Breast epithelium (tissue), 4 donors: ENCODE measurements around the gene CLDN9. TPM values are rescaled to one million over a fixed set of nuclear protein-coding genes. Genes with fewer than 3 reads are reported as not detected.
A peak's percentile ranks its signal among the peaks of the same experiment; 100 is the strongest.

Experiments
- DNase-seq, 2 donors: peaks; one replicate each; pipeline ENCODE4 v3.0.0-alpha.2; 2019; ENCODE audit warnings: low spot score in 2 of 2
- H3K27ac ChIP-seq, 2 donors: fragments of 200-600 bp; sonication (generic) in 1 of 2; one replicate each; pipeline ENCODE4 v1.5.1; 2016 to 2019; ENCODE audit warnings: mild to moderate bottlenecking in 1 of 2
- H3K27me3 ChIP-seq, 2 donors: fragments of 200-600 bp; sonication (generic) in 1 of 2; one replicate each; pipeline versions ENCODE4 v1.5.1 to v1.6.0; 2017 to 2019; ENCODE audit warnings: control low read depth in 1 of 2, mild to moderate bottlenecking in 1 of 2
- H3K36me3 ChIP-seq: fragments of 200-600 bp; one replicate; pipeline ENCODE4 v1.5.1; 2019
- H3K4me1 ChIP-seq, 2 donors: fragments of 200-600 bp; sonication (generic); one replicate each; pipeline ENCODE4 v1.5.1; 2016 to 2019; ENCODE audit warnings: control low read depth in 1 of 2
- H3K4me3 ChIP-seq, 3 donors: fragments of 200-600 bp; sonication (generic); 1 replicate in 2 of 3; 2 replicates in 1 of 3; pipeline ENCODE4 v1.5.1; 2016 to 2019; ENCODE audit warnings: mild to moderate bottlenecking in 3 of 3, moderate library complexity in 2 of 3
- H3K9me3 ChIP-seq, 2 donors: fragments of 200-600 bp; sonication (generic) in 1 of 2; one replicate each; pipeline ENCODE4 v1.5.1; 2016 to 2019; ENCODE audit warnings: control low read depth in 1 of 2
- POLR2A ChIP-seq: fragments of 450-650 bp; IDR thresholded peaks from one replicate; pipeline ENCODE4 v1.6.1; 2016; ENCODE audit warnings: antibody characterized with exemption, mild to moderate bottlenecking, moderate library complexity
- POLR2AphosphoS5 ChIP-seq, 3 donors: sonication (generic); formaldehyde crosslinking; IDR thresholded peaks; one replicate each; pipeline ENCODE4 v1.6.1; 2017; ENCODE audit warnings: antibody characterized with exemption in 3 of 3
- intact Hi-C: fragments of 100-400 bp; cut with DNase I; formaldehyde crosslinking; loops from one replicate; pipeline ENCODE4 v1.15.1; 2023; ENCODE audit warnings: low total_unique reads
- total RNA-seq, 3 donors: library from RNA; depleted of rRNA; stranded (reverse); fragments of >200 nt; gene quantifications; one replicate each; pipeline ENCODE4 v1.1.0, GENCODE V29; 2016
- TF ChIP-seq, protein P1 (sequence below), 3 donors: fragments of 450-650 bp; IDR thresholded peaks; one replicate each; pipeline ENCODE4 v1.5.1; 2016 to 2017; ENCODE audit warnings: antibody characterized with exemption in 3 of 3, mild to moderate bottlenecking in 3 of 3, moderate library complexity in 3 of 3

The CLDN9 gene, protein sequence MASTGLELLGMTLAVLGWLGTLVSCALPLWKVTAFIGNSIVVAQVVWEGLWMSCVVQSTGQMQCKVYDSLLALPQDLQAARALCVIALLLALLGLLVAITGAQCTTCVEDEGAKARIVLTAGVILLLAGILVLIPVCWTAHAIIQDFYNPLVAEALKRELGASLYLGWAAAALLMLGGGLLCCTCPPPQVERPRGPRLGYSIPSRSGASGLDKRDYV
- total RNA-seq, result under 1 TPM in 1 of 3 donors, not detected in 2; 0.15 TPM

DNA sequence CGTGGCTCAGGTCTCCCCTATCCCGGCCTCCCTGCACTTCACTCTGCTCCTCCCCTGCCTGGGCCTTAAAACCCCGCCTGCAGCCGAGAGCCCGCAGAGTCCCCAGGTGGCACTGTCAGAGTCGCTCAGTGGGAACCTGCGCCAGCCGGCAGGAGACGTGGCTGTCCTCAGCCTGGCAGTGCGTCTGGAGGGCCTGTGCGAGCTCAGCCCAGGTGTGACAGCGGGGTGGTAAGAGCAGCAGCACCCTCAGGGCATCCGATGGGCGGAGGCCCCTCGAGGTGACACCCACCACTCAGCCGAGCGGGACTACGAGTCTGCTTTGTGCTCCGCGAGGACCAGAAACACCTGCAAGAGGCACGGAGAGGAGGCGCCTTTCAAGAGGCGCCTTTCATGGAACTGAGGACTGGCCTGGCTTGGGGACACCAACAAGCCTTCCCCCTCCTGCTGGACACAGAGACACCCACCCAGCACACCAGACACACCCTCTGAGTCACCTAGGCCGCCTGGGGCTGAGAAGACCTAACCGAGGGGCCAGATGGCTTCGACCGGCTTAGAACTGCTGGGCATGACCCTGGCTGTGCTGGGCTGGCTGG, at the start of gene CLDN9:
CLDN9 (plus strand) TSS at position 96 of the 593 bp plus-strand sequence; CDS start at position 536, 440 bp downstream.
- H3K36me3 ChIP-seq, result no peaks in the 10 kb centered on the region
- H3K27me3 ChIP-seq, result peaks cover under 1 to 36% of the 10 kb centered on the region in 2 donors
- TF ChIP-seq POLR2A (no peak), POLR2AphosphoS5 (IDR thresholded peaks at IDR 0.05) (no peak)
- TF ChIP-seq, protein P1, sequence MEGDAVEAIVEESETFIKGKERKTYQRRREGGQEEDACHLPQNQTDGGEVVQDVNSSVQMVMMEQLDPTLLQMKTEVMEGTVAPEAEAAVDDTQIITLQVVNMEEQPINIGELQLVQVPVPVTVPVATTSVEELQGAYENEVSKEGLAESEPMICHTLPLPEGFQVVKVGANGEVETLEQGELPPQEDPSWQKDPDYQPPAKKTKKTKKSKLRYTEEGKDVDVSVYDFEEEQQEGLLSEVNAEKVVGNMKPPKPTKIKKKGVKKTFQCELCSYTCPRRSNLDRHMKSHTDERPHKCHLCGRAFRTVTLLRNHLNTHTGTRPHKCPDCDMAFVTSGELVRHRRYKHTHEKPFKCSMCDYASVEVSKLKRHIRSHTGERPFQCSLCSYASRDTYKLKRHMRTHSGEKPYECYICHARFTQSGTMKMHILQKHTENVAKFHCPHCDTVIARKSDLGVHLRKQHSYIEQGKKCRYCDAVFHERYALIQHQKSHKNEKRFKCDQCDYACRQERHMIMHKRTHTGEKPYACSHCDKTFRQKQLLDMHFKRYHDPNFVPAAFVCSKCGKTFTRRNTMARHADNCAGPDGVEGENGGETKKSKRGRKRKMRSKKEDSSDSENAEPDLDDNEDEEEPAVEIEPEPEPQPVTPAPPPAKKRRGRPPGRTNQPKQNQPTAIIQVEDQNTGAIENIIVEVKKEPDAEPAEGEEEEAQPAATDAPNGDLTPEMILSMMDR (IDR thresholded peaks at IDR 0.05), result no peak
- intact Hi-C loops, result no loop called here
- no peak within 1 kb of the TSS for H3K27ac ChIP-seq
- peak in 1 of 2 donors; percentile 73 for DNase-seq
- no peaks in the 10 kb centered on the region for H3K4me1 ChIP-seq
- no peak within 1 kb of the TSS for H3K4me3 ChIP-seq
- H3K9me3 ChIP-seq, result no peaks in the 10 kb centered on the region

GRCh38 chr16:2963074-2963722, 49.5 kb upstream of the CLDN9 start:
- H3K4me1 ChIP-seq, result peaks cover 14 to 22% of the 10 kb centered on the region in 2 donors
- H3K36me3 ChIP-seq, result no peaks in the 10 kb centered on the region
- intact Hi-C loops, result no loop called here
- no peak for DNase-seq
- peak overlapping the region in 2 of 3 donors; percentile 39 to 65 for H3K4me3 ChIP-seq
- peaks cover 29 to 68% of the 10 kb centered on the region in 2 donors for H3K27me3 ChIP-seq
- no peak for TF ChIP-seq POLR2A
- TF ChIP-seq, protein P1 (IDR thresholded peaks at IDR 0.05), result no peak
- H3K9me3 ChIP-seq, result no peaks in the 10 kb centered on the region
- H3K27ac ChIP-seq, result no peak overlapping the region

DNA sequence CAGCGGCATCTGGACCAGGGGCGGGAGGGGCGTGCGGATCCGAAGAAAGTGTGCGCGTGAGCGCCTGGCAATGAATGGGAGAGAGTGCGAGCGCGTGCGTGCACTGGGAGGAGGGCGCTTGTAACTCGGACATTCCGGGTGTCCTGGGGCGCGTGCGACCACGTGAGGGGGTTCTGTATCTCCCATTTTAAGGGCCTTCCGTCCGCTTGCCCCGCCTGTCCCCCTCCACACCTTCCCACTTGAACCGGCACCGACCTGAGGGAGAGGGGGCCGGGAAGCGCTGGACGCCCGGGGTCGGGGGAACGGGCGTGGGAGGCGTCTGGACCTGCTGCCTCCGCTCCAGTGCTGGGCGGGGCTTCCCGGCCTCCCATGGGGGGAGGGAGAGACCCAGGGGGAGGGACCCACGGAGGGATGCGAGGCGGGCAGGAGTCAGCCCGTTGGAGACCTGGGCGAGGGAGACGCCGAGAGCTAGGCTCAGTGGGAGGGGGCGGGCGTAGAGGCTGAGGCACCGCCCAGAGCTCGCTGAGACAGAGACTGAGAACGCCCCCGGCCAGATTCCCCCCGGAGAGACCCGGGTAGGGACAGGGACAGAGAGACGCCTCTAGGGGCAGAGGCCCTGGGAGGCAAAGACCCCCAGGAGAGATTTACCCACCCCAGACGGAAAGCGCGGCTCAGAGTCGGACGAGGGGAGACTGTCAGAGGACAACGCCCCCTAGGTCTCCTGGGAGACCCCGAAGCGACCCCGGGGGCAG, 48.8 kb upstream of the CLDN9 start, which contains the start of gene KREMEN2:
KREMEN2 (plus strand) TSS at position 553 of the 752 bp plus-strand sequence. CDS start 246 bp downstream, outside the sequence.
- H3K27me3 ChIP-seq, result peaks cover 29 to 68% of the 10 kb centered on the region in 2 donors
- intact Hi-C loops, result no loop called here

GRCh38 chr16:2964475-2965336, 48.0 kb upstream of the CLDN9 start:
- TF ChIP-seq POLR2A, result no peak
- TF ChIP-seq, protein P1 (IDR thresholded peaks at IDR 0.05), result no peak
- TF ChIP-seq POLR2AphosphoS5 (IDR thresholded peaks at IDR 0.05), result no peak
- DNase-seq, result no peak
- H3K36me3 ChIP-seq, result no peaks in the 10 kb centered on the region
- H3K9me3 ChIP-seq, result no peaks in the 10 kb centered on the region
- peak overlapping the region in 2 of 3 donors; percentile 39 to 65 for H3K4me3 ChIP-seq
- peaks cover 14 to 22% of the 10 kb centered on the region in 2 donors for H3K4me1 ChIP-seq
- H3K27me3 ChIP-seq, result peaks cover 29 to 64% of the 10 kb centered on the region in 2 donors
- intact Hi-C loops, result no loop called here
- no peak overlapping the region for H3K27ac ChIP-seq

More for the DNA sequence above, 48.8 kb upstream of the CLDN9 start, which contains the start of gene KREMEN2:
- no peaks in the 10 kb centered on the region for H3K36me3 ChIP-seq
- no peak within 1 kb of the TSS for H3K27ac ChIP-seq
- TF ChIP-seq POLR2AphosphoS5 (IDR thresholded peaks at IDR 0.05), result no peak
- TF ChIP-seq, protein P1 (IDR thresholded peaks at IDR 0.05), result no peak
- no peak for TF ChIP-seq POLR2A
- no peaks in the 10 kb centered on the region for H3K9me3 ChIP-seq
- H3K4me1 ChIP-seq, result peaks cover 14 to 22% of the 10 kb centered on the region in 2 donors
- no peak for DNase-seq
- H3K4me3 ChIP-seq, result peak within 1 kb of the TSS in 2 of 3 donors; percentile 39 to 65
